PFSK-1 (cell line): ENCODE measurements around the gene PYGO1.

Experiments
- FOXP2 ChIP-seq: optimal IDR thresholded peaks from 2 replicates; pipeline ENCODE3; 2011; ENCODE audit warnings: borderline replicate concordance, control low read depth, inconsistent platforms; ENCODE audit not compliant: insufficient read depth; ENCODE audit errors: extremely low read length, extremely low read depth
- POLR2AphosphoS5 ChIP-seq: IDR thresholded peaks from 2 replicates; pipeline ENCODE4 v1.6.1; 2012; ENCODE audit warnings: low read depth, mild to moderate bottlenecking, control low read depth, low read length, moderate library complexity
- REST ChIP-seq, 2 experiments: IDR thresholded peaks; 2 replicates each; pipeline versions ENCODE4 v1.6.1 to v1.8.0; 2011 to 2012; ENCODE audit warnings: low read depth in 2 of 2, low read length in 2 of 2, control low read depth in 1 of 2, inconsistent platforms in 1 of 2, mild to moderate bottlenecking in 1 of 2, moderate library complexity in 1 of 2; ENCODE audit not compliant: insufficient read depth in 1 of 2
- SIN3A ChIP-seq: IDR thresholded peaks from 2 replicates; pipeline ENCODE4 v1.6.1; 2012; ENCODE audit warnings: mild to moderate bottlenecking, low read length, moderate library complexity, borderline replicate concordance; ENCODE audit not compliant: insufficient read depth
- TAF1 ChIP-seq: IDR thresholded peaks from 2 replicates; pipeline ENCODE4 v1.6.1; 2012; ENCODE audit warnings: low read length, control low read depth, borderline replicate concordance; ENCODE audit not compliant: insufficient read depth

- TF ChIP-seq TAF1 (no peak), POLR2AphosphoS5 (no peak), REST (IDR thresholded peaks at IDR 0.05; ENCODE audit: insufficient read depth in 1 of 2, low read depth in 2 of 2, low read length in 2 of 2) (no peak), SIN3A (no peak), FOXP2 (no peak)
Measured at GRCh38 chr15:55574096-55574495, 14.0 kb downstream of the PYGO1 start.
